Esophagus muscularis mucosa (tissue), 3 donors: ENCODE results near the gene POU5F1.

Source experiments
- POLR2A ChIP-seq: fragments of 450-650 bp; IDR thresholded peaks from one replicate; pipeline ENCODE4 v1.6.1; 2017; ENCODE audit warnings: antibody characterized with exemption, moderate library complexity, mild to moderate bottlenecking, low read depth
- POLR2AphosphoS5 ChIP-seq, 2 donors: sonication (generic); formaldehyde crosslinking; IDR thresholded peaks; one replicate each; pipeline ENCODE4 v1.6.1; 2017; ENCODE audit warnings: antibody characterized with exemption in 2 of 2
- TF ChIP-seq, protein P1 (sequence below), 3 experiments: fragments of 200-600 bp in 2 of 3; fragments of 450-650 bp in 1 of 3; sonication (generic) in 2 of 3; IDR thresholded peaks; one replicate each; pipeline ENCODE4 v1.5.1; 2017 to 2019; ENCODE audit warnings: antibody characterized with exemption in 3 of 3, mild to moderate bottlenecking in 2 of 3, moderate library complexity in 1 of 3

DNA sequence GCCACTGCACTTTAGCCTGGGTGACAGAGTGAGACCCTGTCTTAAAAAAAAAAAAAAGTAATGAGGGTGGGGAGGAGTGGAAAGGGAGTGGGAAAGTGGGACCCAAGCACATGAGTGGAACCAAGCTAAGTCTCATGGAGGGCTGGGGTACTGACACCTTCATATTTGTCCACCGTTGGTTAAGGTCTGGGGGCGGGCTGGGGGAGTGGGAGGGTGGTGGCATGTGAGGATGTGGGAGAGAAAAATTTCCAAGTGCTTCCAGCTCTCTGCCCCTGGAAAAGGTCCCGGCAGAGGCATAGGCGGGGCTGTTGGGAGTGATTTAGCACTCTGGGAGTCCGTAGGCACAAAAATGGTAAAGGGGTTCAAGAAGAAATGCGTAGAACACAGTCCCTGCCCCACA, 37.7 kb downstream of the POU5F1 start:
- TF ChIP-seq, protein P1, sequence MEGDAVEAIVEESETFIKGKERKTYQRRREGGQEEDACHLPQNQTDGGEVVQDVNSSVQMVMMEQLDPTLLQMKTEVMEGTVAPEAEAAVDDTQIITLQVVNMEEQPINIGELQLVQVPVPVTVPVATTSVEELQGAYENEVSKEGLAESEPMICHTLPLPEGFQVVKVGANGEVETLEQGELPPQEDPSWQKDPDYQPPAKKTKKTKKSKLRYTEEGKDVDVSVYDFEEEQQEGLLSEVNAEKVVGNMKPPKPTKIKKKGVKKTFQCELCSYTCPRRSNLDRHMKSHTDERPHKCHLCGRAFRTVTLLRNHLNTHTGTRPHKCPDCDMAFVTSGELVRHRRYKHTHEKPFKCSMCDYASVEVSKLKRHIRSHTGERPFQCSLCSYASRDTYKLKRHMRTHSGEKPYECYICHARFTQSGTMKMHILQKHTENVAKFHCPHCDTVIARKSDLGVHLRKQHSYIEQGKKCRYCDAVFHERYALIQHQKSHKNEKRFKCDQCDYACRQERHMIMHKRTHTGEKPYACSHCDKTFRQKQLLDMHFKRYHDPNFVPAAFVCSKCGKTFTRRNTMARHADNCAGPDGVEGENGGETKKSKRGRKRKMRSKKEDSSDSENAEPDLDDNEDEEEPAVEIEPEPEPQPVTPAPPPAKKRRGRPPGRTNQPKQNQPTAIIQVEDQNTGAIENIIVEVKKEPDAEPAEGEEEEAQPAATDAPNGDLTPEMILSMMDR (IDR thresholded peaks at IDR 0.05): no peak
- TF ChIP-seq POLR2A (no peak), POLR2AphosphoS5 (IDR thresholded peaks at IDR 0.05) (no peak)
